GM21723 (cell line): ENCODE data around the gene PIGV.
"Not testable (repeated sequence)": the region's sequence is repeated elsewhere in the genome, so short reads cannot be mapped to it uniquely, and the experiment has no call there.

ENCODE experiments used
- ATAC-seq: cut with Tn5 transposase; IDR thresholded peaks from one replicate; pipeline ENCODE4 v1.9.1; 2021; ENCODE audit warnings: mild to moderate bottlenecking, moderate library complexity; ENCODE audit not compliant: unreplicated experiment

PIGV gene

DNA sequence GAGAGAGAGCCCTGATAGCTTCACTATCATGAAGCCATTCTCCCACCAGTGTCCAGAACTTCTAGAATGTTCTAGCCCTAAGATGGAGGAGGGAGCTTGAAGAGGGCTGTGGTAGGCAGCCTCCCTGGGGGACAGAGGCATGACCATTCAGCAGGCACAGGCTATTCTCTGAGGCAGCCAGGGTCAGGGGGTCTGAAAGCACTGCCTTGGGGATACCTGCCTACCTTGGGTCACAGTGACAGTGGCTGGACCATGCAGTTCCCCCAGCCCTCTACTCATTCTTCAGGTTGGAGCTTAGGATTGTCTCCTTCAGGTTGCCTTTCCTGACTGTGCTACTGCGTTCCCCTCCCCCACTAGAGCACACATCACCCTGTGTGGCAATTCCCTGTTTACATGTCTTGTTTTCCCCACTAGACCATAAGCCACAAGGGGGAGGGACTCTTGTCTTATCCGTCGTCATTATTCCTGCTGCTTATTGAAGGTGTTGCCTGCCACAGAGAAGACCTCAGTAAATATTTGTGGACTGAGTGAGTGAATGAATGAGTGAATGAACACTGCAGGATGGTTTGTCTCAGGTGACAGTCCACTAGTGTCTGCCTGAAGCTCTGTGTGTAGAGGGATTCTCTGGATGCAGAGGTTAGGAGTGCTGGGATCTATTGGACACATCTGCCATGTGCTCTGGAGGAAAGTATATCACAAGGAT lies 43.9 kb downstream of the PIGV start:
- ATAC-seq = no peak

DNA sequence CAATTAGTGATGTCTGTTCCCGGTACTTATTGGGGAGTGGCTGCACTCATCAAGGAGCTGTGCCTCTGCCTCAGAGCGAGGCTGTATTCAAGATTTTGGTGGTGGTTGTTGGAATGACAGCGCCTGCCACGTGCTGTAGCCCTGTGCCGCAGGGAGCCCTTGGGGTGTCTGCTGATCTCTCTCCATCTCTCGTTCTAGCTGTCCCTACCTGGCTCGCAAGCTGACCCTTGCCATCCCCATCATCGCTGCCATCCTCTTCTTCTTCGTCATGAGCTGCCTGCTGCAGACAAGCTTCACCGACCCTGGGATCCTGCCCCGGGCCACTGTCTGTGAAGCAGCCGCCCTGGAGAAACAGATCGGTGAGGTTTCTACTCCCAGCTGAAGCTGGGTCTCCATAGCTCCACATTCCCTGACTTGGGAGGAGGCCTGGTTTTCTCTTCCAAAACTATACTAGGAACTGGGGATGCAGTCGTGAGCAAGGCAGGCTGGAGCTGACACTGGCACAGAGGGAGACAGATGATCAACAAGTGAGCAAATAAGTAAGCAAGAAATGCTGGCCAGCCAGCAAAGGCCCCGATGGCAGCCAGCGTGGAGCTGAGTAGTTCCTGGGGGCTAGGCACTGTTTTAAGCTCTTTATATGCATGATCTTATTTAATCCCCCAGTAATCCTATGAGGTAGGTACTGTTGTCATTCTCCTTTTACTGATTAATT lies 44.7 kb downstream of the PIGV start:
- ATAC-seq = no peak

DNA sequence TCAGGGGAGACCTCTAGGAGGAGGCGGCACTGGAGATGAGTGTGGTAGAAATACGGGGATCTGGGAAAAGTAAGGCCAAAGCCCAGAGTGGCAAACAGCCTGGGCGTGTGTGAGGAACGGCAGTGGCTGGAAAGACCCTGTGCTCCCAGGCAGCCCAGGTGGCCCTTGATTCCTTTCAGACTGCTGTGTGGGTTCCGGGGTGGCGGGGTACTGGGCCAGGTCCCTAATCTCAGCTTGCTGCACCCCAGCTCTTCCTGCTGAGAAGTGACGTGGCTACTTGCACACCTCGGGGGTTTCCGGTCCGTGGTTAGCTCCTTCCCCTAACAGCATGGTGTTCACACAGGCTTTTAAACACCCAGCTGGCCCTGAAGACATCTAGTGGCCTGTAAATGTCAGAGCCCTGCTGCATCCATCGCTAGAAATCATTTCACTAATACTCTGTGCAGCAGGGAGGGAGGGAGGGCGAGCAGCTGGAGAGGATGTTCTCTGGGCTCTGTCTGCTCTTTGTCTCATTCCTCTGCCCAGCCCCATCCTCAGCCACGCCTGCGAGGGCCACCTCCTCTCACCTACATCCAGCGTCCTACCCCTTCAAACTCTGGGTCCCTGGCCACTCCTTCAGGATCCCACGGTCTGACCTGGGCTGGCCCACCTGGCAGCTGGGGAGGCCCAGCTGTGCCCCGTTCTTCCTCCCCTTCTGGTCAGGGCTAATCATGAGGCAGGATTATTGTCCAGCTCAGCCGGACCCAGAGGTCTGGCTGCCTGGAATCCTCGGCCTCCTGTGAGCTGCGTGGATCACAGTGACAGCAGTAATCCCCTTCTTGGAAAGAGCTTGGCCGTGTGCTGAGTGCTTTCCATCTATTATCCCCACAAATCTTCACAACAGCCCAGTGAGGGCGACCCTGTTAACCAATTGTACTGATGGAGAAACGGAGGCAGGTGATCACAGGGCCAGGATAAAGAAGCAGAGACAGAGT lies 46.0 kb downstream of the PIGV start:
- peak; percentile 84 for ATAC-seq

DNA sequence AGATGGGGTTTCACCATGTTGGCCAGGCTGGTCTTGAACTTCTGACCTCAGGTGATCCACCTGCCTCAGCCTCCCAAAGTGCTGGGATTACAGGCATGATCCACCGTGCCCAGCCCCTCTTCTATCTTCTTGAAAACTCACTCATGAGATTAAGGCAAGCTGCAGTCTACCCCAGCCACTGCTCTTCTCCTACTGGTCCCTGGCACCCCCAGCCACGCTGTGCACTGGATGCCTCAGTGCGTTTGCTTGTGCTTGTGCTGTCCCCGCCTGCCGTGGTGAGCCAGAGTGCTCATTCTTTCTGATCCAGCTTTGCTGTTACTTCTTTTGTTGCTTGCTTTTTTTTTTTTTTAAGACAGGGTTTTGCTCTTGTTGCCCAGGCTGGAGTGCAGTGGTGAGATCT lies 49.9 kb downstream of the PIGV start:
- not testable (repeated sequence) for ATAC-seq

DNA sequence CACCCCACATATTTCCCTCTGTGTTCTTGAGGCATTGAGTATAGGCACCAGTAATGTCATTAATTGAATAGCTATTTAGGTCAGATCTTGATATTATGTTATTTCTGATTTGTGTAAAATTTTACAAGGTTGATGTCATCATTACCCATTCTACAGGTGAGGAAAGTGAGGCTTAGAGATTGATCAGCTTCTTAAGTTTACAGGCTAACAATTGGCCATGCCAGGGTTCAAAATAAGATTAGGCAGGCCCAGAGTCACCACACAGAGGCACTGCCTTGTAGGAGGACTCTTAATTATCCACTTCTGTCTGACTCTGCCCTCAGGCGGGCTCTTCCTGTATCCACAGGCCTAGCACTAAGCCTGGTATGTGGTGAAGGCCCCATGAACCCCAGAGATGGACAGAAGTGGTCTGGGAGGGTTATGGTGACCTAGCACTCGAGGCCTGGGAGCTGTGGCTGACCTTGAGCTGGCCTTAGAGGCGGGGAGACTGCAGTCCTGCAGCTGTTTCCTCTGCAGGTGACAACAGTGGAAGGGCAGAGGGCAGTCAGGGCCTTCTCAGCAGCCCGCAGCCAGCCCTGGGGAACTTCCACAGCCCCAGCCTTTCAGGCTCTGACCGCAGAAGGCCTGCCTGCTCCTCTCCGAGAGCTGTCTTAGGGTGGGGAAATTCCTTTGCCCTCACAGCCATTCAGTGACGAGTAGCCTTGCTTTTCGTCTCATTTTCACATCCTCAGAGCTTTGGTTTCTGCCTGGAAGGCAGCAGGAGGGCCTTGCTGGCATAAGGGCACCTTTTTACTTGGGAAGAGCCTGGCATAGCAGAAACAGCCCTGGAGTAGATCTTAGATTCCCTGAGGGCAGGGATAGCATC lies 51.0 kb downstream of the PIGV start:
- ATAC-seq = peak; percentile 88

- no peak for ATAC-seq
Observed at GRCh38 chr1:26839339-26839722, 51.6 kb downstream of the PIGV start.

DNA sequence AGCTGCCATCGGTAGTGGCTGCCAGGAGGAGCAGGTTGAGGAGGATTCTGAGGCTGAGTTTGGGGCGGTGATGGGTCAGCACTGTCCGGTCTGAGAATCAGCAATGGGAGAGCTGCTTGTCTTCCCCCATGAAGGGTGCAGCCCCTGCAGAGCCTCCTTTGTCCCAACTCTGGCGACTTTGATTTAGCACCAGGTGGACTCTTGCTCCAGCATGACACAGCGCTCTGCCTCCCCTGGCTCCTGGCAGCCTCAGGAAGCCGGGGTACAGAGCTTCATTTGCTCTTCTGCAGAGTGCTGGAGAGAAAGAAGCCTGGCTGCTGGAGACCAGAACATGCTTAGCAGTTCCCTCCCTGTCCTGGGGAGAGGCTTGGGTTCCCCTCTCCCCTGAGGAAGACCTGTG lies 52.0 kb downstream of the PIGV start:
- ATAC-seq = no peak

DNA sequence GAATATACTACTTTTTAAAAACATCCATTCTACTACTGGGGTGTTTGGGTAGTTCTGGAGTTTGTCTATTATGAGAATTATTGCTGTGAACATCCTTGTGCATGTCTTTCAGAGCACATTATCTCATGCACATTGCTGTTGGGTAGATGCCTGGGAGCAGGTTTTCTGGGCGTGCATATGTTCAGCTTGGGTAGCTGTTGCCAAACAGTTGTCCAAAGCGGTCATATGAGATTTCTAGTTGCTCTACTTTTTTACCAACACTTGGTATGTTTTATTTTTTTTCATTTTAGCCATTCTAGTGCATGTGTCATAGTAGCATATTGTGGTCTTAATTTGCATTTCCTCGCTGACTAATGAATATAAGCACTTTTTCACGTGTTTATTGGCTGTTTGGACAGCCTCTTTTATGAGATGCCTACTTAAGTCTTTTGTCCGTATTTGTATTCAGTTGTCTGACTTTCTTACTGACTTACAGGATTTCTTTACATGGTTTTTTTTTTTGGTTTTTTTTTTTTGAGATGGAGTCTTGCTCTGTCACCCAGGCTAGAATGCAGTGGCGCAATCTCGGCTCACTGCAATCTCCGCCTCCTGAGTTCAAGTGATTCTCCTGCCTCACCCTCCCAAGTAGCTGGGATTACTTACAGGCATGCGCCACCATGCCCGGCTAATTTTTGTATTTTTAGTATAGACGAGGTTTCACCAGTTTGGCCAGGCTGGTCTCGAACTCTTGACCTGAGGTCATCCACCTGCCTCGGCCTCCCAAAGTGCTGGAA lies 56.9 kb downstream of the PIGV start:
- no peak for ATAC-seq

GRCh38 chr1:26847826-26848225 lies 60.1 kb downstream of the PIGV start:
- not testable (repeated sequence) for ATAC-seq
